ENCODE measurements around the gene MYLK.

The MYLK gene

GRCh38 chr3:123805504-123805903 lies 78.6 kb downstream of the MYLK start:
- Histone ChIP-seq H3K27ac (ENCODE audit: poor library complexity, severe bottlenecking) (no peak overlapping the region), H3K9me3 (ENCODE audit: severe bottlenecking) (no peaks in the 10 kb centered on the region), H3K36me3 (ENCODE audit: low read depth) (no peaks in the 10 kb centered on the region), H3K4me3 (ENCODE audit: severe bottlenecking) (no peak overlapping the region), H3K4me1 (ENCODE audit: insufficient read depth, poor library complexity, severe bottlenecking) (peaks cover 21% of the 10 kb centered on the region), H3K27me3 (ENCODE audit: insufficient read depth, poor library complexity, severe bottlenecking) (no peaks in the 10 kb centered on the region)
- no peak for TF ChIP-seq CTCF (IDR thresholded peaks at IDR 0.05; ENCODE audit: poor library complexity, severe bottlenecking)
- DNase-seq (ENCODE audit: low spot score) (no peak), ATAC-seq (ENCODE audit: low read depth) (no peak)

- no peak overlapping the region for H3K4me3 ChIP-seq (ENCODE audit: severe bottlenecking)
- peaks cover 21% of the 10 kb centered on the region for H3K4me1 ChIP-seq (ENCODE audit: insufficient read depth, poor library complexity, severe bottlenecking)
- H3K27ac ChIP-seq (ENCODE audit: poor library complexity, severe bottlenecking) = no peak overlapping the region
- no peak for DNase-seq (ENCODE audit: low spot score)
- no peak for TF ChIP-seq CTCF (IDR thresholded peaks at IDR 0.05; ENCODE audit: poor library complexity, severe bottlenecking)
- no peaks in the 10 kb centered on the region for H3K9me3 ChIP-seq (ENCODE audit: severe bottlenecking)
- H3K27me3 ChIP-seq (ENCODE audit: insufficient read depth, poor library complexity, severe bottlenecking) = no peaks in the 10 kb centered on the region
- ATAC-seq (ENCODE audit: low read depth) = no peak
- H3K36me3 ChIP-seq (ENCODE audit: low read depth) = no peaks in the 10 kb centered on the region
These were observed 79.0 kb downstream of the MYLK start for GRCh38 chr3:123805101-123805500.

- DNase-seq (ENCODE audit: low spot score) = no peak
- H3K4me1 ChIP-seq (ENCODE audit: insufficient read depth, poor library complexity, severe bottlenecking) = peaks cover 19% of the 10 kb centered on the region
- H3K27me3 ChIP-seq (ENCODE audit: insufficient read depth, poor library complexity, severe bottlenecking) = no peaks in the 10 kb centered on the region
- TF ChIP-seq CTCF (IDR thresholded peaks at IDR 0.05; ENCODE audit: poor library complexity, severe bottlenecking) = no peak
- H3K4me3 ChIP-seq (ENCODE audit: severe bottlenecking) = no peak overlapping the region
- no peaks in the 10 kb centered on the region for H3K36me3 ChIP-seq (ENCODE audit: low read depth)
- no peak overlapping the region for H3K27ac ChIP-seq (ENCODE audit: poor library complexity, severe bottlenecking)
- no peak for ATAC-seq (ENCODE audit: low read depth)
- H3K9me3 ChIP-seq (ENCODE audit: severe bottlenecking) = no peaks in the 10 kb centered on the region
These were observed 79.5 kb downstream of the MYLK start for GRCh38 chr3:123804676-123805075.

- H3K27ac ChIP-seq (ENCODE audit: poor library complexity, severe bottlenecking) = no peak overlapping the region
- no peak for DNase-seq (ENCODE audit: low spot score)
These were observed 80.6 kb downstream of the MYLK start for GRCh38 chr3:123803521-123803920.

More at GRCh38 chr3:123803521-123803920, 80.6 kb downstream of the MYLK start:
- no peak overlapping the region for H3K4me3 ChIP-seq (ENCODE audit: severe bottlenecking)
- H3K4me1 ChIP-seq (ENCODE audit: insufficient read depth, poor library complexity, severe bottlenecking) = peaks cover 14% of the 10 kb centered on the region
- ATAC-seq (ENCODE audit: low read depth) = no peak
- no peaks in the 10 kb centered on the region for H3K9me3 ChIP-seq (ENCODE audit: severe bottlenecking)
- H3K36me3 ChIP-seq (ENCODE audit: low read depth) = no peaks in the 10 kb centered on the region
- no peaks in the 10 kb centered on the region for H3K27me3 ChIP-seq (ENCODE audit: insufficient read depth, poor library complexity, severe bottlenecking)
- no peak for TF ChIP-seq CTCF (IDR thresholded peaks at IDR 0.05; ENCODE audit: poor library complexity, severe bottlenecking)

Measured in RWPE2 (cell line).